K562 (cell line): Measurements from ENCODE around the gene KBTBD13. TPM values are rescaled to one million over a fixed set of nuclear protein-coding genes. Genes with fewer than 3 reads are reported as not detected.

Experiments
- ARID1B ChIP-seq: fragments of 450-650 bp; IDR thresholded peaks from 2 replicates; pipeline ENCODE4 v1.6.1; 2016; ENCODE audit warnings: antibody characterized with exemption, mild to moderate bottlenecking, inconsistent platforms
- ASH1L ChIP-seq: fragments of 450-650 bp; IDR thresholded peaks from 2 replicates; pipeline ENCODE4 v1.6.1; 2018; ENCODE audit warnings: borderline replicate concordance, mild to moderate bottlenecking, low read depth; ENCODE audit not compliant: partially characterized antibody
- CREBBP ChIP-seq: IDR thresholded peaks from one replicate; pipeline ENCODE4 v1.6.1; 2012; ENCODE audit warnings: low read depth, mild to moderate bottlenecking, control low read depth, inconsistent platforms, low read length
- HDGF ChIP-seq: fragments of 450-650 bp; IDR thresholded peaks from 2 replicates; pipeline ENCODE4 v1.6.1; 2016
- HNRNPLL ChIP-seq: fragments of 200-400 bp; formaldehyde crosslinking; IDR thresholded peaks from 2 replicates; pipeline ENCODE4 v1.6.1; 2017; ENCODE audit warnings: low read length, low read depth, mild to moderate bottlenecking; ENCODE audit not compliant: poor library complexity, severe bottlenecking
- ILF3 ChIP-seq: fragments of 450-650 bp; IDR thresholded peaks from 2 replicates; pipeline ENCODE4 v1.6.1; 2018; ENCODE audit warnings: antibody characterized with exemption, mild to moderate bottlenecking, moderate library complexity, borderline replicate concordance
- IRF9 ChIP-seq: fragments of 450-650 bp; IDR thresholded peaks from 2 replicates; pipeline ENCODE4 v1.6.1; 2016; ENCODE audit warnings: missing biosample characterization, missing genetic modification characterization
- KLF16 ChIP-seq: IDR thresholded peaks from 2 replicates; pipeline ENCODE4 v1.6.1; 2016; ENCODE audit warnings: antibody characterized with exemption
- MAZ ChIP-seq, 2 experiments: fragments of 450-650 bp in 1 of 2; sonication (generic) in 1 of 2; formaldehyde crosslinking; IDR thresholded peaks in 1 of 2; conservative IDR thresholded peaks in 1 of 2; 2 replicates each; pipeline versions ENCODE4 v1.4.0 to v1.5.0; 2020; ENCODE audit warnings: mild to moderate bottlenecking in 1 of 2, missing genetic modification reagents in 1 of 2
- MCM7 ChIP-seq, 2 experiments: fragments of 450-650 bp; IDR thresholded peaks; 2 replicates each; pipeline ENCODE4 v1.6.1; 2016 to 2018
- MITF ChIP-seq: IDR thresholded peaks from 2 replicates; pipeline ENCODE4 v1.6.1; 2014; ENCODE audit warnings: antibody characterized with exemption
- RUNX1 ChIP-seq: sonication (generic); IDR thresholded peaks from 2 replicates; pipeline ENCODE4 v1.6.1; 2016; ENCODE audit warnings: antibody characterized with exemption, low read depth
- SREBF1 ChIP-seq: fragments of 150-350 bp; IDR thresholded peaks from 2 replicates; pipeline ENCODE4 v1.6.1; 2014; ENCODE audit warnings: antibody characterized with exemption, low read depth, low read length, borderline replicate concordance
- SRSF3 ChIP-seq: fragments of 200-400 bp; formaldehyde crosslinking; IDR thresholded peaks from 2 replicates; pipeline ENCODE4 v1.6.1; 2016; ENCODE audit warnings: mild to moderate bottlenecking, low read length, moderate library complexity; ENCODE audit not compliant: insufficient read depth
- ZBTB49 ChIP-seq: sonication (generic); formaldehyde crosslinking; IDR thresholded peaks from 2 replicates; pipeline ENCODE4 v1.8.0; 2022; ENCODE audit warnings: missing genetic modification reagents, mild to moderate bottlenecking, borderline replicate concordance
- ZC3H11A ChIP-seq: IDR thresholded peaks from 2 replicates; pipeline ENCODE4 v1.6.1; 2012; ENCODE audit warnings: low read depth, low read length, improper control_type of control experiment
- ZEB2 ChIP-seq: fragments of 450-650 bp; IDR thresholded peaks from 2 replicates; pipeline ENCODE4 v1.6.1; 2016
- ZNF224 ChIP-seq: sonication (generic); formaldehyde crosslinking; IDR thresholded peaks from 2 replicates; pipeline ENCODE4 v1.8.0; 2022; ENCODE audit warnings: mild to moderate bottlenecking, missing genetic modification reagents
- ZNF280B ChIP-seq: fragments of 250-450 bp; sonication (Bioruptor Pico); IDR thresholded peaks from 2 replicates; pipeline ENCODE4 v1.5.1; 2021; ENCODE audit warnings: mild to moderate bottlenecking
- ZNF436 ChIP-seq: fragments of 250-450, 450-650 bp; sonication (Bioruptor Pico); formaldehyde crosslinking; IDR thresholded peaks from 2 replicates; pipeline ENCODE4 v1.7.0; 2020; ENCODE audit warnings: mild to moderate bottlenecking
- ZNF584 ChIP-seq: fragments of 200-800 bp; sonication (Bioruptor generic); IDR thresholded peaks from 2 replicates; pipeline ENCODE4 v1.6.1; 2016; ENCODE audit warnings: low read depth, mild to moderate bottlenecking, missing genetic modification characterization, missing compliant biosample characterization
- polyA plus RNA-seq, 8 experiments: library from polyadenylated mRNA; depleted of rRNA in 4 of 8; stranded (reverse) in 5 of 8; unstranded in 3 of 8; fragments of >200 nt; fragmentation: Nextera tagmentation in 2 of 8; fragmentation: Illumina TruSeq in 1 of 8; extraction: Ambion mirVana in 2 of 8; extraction: Trizol in 1 of 8; gene quantifications; 2 replicates each; pipeline versions ENCODE4 v1.2.1 to v1.2.3, GENCODE V29; 2011 to 2014; ENCODE audit warnings: inconsistent platforms in 1 of 8, missing spikeins in 1 of 8
- total RNA-seq, 7 experiments: library from RNA; depleted of rRNA in 6 of 7; stranded (reverse); fragments of >200 nt in 6 of 7; fragmentation: Illumina TruSeq in 2 of 7; extraction: Trizol in 2 of 7; gene quantifications; 2 replicates each; pipeline versions ENCODE4 v1.2.1 to v1.2.3, GENCODE V29; 2011 to 2021; ENCODE audit warnings: low replicate concordance in 1 of 7

The KBTBD13 gene
- total and polyA plus RNA-seq, 9 of the 15 experiments (the other 6 are each of a cell fraction or from before 2014, with no cell fraction given), result 0.07 to 0.13 (median 0.10) TPM; not detected in 3

GRCh38 chr15:65028921-65029735 is 47.4 kb upstream of the KBTBD13 start, which contains the start of gene MTFMT (continued):
- no peak for TF ChIP-seq HNRNPLL
- TF ChIP-seq CREBBP, result no peak
- TF ChIP-seq ZBTB49 (CRISPR knock-in tag), result no peak
- no peak for TF ChIP-seq ZNF224 (CRISPR knock-in tag)
- TF ChIP-seq HDGF, result no peak
- no peak for TF ChIP-seq ZEB2
- no peak for TF ChIP-seq SREBF1
- no peak; the same call in 1 of the 2 replicates for TF ChIP-seq ILF3
- TF ChIP-seq ZNF584, result no peak
- TF ChIP-seq ARID1B, result no peak
- no peak for TF ChIP-seq SRSF3
- TF ChIP-seq ZNF280B, result no peak
- peak in 1 of 2 experiments; percentile 64; a peak in 3 of 4 replicates for TF ChIP-seq MAZ (CRISPR knock-in tag; conservative IDR thresholded peaks at IDR 0.05 in 1 of 2, IDR thresholded peaks at IDR 0.05 in 1 of 2)
- TF ChIP-seq ZC3H11A, result no peak
- no peak for TF ChIP-seq ASH1L
- no peak for TF ChIP-seq ZNF436 (CRISPR knock-in tag)
- TF ChIP-seq RUNX1, result no peak
- TF ChIP-seq IRF9 (tag), result no peak
- TF ChIP-seq MITF, result no peak
- no peak for TF ChIP-seq MCM7 (IDR thresholded peaks at IDR 0.05)
- TF ChIP-seq KLF16, result no peak; the same call in 1 of the 2 replicates
